ENCODE results near the gene FMO1.

- TF ChIP-seq CTCF (IDR thresholded peaks at IDR 0.05) (no peak), ZFX (IDR thresholded peaks at IDR 0.05; ENCODE audit: borderline replicate concordance) (no peak)
These were observed 15.6 kb downstream of the FMO1 start for GRCh38 chr1:171263901-171264300.

All from 22Rv1 (cell line).